GM19452 (cell line): ENCODE measurements around the gene SORCS2.

Source experiments
- ATAC-seq: cut with Tn5 transposase; IDR thresholded peaks from one replicate; pipeline ENCODE4 v1.9.1; 2021; ENCODE audit not compliant: unreplicated experiment

SORCS2 gene

DNA sequence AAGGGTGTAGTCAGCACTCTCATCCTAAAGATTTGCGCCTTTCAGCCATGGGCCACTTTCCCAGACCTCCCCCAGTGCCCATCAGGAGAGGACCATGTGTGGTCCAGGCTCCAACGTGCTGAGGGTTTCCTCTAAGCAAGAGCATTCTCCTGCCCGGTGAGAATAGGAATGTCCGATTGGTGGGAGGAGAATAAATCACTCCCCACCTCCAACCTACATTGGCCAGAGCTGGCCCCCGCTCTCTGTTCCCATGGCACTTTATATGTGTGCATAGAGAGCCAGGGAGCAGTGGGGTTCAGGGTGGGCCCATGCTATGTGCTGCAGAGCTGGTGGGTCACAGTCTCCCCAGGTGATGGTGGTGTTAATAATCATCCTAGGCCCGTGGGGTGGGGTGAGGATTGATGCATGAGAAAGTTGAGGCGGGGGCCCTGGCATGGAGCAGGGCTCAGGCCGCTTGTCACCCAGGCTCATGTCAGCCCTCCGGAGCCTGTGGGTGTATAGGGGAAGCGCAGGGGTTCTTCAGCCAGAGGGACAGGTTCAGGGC, 6.8 kb upstream of the SORCS2 start:
- ATAC-seq = no peak

DNA sequence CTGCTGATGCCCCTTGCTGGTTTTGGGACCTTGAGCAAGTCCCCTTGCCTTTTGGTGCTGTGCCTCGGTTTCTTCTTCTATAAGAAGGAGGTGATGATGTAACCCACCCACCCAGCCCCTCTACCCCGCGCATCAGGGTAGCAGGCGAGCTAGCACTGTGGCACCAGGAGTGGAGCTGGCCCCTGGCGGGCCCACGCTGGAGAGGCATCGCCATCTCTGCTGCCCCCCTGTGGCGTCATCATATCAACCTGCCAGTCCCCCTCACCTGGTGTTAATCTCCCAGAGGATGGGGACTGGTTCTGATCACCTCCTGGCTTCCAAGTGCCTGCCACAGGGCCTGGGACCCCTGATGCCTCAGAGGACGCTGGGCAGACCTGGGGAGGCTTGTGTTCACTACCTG, 6.3 kb upstream of the SORCS2 start:
- ATAC-seq = no peak

DNA sequence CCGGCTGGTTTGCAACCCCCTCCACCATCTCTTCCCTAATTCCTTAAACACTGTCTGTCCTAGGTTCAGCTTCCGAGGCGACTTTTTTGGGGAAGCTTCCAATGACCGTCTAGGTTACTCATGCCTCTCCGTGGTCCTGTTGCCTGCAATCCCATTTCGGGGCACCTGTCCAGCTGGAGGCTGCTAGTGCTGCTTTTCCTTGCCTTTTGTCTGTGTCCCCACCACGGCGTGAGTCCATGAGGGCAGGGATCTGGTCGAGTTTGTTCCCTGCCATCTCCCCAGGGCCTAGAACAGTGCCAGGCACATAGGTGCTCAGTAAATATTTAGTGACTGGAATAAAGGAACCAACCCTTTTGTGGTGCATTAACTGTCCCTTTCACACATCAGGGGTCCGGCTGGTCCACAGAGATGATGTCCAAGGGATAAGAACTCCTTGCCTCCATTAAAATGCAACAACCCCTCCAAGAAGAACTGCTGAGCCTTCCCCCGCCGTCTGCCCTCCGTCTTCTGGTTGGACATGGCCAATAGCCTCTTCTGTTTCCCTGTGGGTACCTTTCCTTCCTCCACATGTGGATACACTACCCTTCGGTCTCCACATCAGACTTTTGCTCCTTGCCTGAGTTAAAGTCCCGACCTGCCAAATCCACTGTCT, 5.7 kb upstream of the SORCS2 start:
- no peak for ATAC-seq

- no peak for ATAC-seq
These were observed 5.2 kb upstream of the SORCS2 start for GRCh38 chr4:7187168-7187535.

DNA sequence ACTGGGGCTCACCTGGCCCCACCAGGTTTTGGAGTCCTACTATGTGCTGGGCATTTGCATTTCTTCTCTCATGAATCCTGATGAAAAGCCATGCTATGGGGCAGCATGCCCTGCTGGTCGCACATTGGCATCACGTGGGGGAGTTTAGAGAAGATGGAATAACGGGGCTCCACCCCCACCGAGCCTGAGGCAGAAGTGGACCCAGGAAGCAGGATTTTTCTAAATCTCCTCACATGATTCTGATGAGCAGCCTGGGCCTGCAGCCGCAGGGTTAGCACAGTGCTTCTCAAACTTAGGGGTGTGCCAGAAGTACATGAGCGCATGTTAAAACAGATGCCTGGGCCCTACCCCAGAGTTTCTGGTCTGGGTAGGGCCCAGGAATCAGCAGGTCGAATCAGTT, 4.6 kb upstream of the SORCS2 start:
- ATAC-seq = no peak

- no peak for ATAC-seq
These were observed 3.3 kb upstream of the SORCS2 start for GRCh38 chr4:7189066-7189465.

DNA sequence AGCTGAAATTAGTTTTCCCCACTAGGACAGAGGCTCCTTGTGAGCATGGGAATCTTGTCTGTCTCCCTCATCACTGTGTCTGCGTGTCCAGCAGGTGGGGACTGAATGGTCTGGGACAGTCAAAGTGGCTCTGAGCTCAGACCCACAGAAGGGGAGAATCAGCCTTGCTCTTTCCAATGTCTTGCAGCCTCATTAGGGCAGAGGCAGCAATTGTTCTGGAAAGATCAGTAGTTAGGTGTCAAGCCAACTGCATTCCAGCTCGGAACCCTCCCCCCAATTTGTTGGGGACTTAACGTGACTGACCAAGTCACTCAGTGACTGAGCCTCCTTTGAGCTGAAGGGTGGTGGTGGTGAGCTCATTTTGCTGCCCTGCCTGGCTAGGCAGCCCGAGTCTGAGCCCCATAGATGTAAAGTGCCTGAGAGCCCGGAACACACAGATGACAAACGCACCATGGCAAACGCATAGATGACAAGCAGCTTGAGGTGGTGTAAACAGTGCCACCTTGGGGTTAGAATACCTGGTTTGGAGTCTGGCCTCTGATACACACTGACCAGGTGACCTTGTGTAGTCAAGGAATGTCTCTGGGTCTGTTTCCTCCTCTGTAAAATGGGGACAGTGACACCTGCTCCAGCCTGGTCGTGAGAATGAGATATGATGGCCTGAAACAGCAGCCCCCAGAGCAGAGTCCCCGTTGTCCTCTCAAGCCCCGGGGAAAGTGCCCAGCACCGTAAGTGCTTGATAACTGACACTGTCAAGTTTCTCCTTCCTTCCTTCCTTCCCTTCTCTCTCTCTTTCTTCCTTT, 2.7 kb upstream of the SORCS2 start:
- no peak for ATAC-seq

- ATAC-seq = no peak
These were observed 2.1 kb upstream of the SORCS2 start for GRCh38 chr4:7190278-7190594.

- ATAC-seq = no peak
These were observed 1.4 kb upstream of the SORCS2 start for GRCh38 chr4:7190691-7191545.

GRCh38 chr4:7191546-7192251, 639 bp upstream of the SORCS2 start:
- ATAC-seq = no peak

DNA sequence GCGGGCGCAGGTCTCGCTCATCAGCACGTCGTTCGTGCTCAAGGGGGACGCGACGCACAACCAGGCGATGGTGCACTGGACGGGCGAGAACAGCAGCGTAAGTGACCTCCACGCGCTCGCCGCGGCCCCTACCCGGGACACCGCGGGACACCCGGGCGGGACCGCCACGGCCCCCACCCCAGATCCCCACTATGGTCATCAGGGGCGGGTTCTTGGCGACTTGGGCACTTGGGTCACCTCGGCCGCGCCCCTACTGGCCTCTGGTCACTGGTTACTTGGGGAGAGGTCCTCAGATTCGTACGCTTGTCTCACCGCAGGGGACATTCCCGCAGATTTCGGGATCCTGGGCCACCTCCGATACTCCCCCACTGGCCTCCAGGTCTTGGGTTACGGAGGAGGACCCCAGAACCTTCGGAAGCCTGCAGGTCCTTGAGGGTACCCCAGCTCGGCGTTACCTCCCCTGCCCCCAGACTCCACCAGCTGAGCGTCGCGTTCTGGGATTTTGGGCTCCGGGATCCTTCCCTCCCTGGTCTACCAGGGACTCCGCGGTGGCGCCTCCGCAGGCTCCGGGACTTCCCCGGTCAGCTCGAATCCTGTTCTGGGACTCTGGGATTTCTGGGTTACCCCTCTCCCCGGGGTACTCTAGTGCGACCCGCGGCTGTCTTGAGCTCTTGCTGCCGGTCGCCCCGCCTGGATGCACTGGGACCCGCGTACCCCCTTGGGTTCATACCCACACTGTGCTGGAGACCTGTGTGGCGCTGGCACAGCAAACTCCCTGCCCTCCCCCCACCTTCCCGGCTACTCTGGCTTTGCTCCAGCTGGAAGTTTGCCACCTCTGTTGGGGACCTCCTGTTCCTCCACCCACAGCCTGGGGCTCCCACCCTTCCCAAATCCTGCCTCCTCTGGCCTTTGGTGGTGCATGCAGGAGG, 956 bp downstream of the SORCS2 start:
- ATAC-seq = no peak

DNA sequence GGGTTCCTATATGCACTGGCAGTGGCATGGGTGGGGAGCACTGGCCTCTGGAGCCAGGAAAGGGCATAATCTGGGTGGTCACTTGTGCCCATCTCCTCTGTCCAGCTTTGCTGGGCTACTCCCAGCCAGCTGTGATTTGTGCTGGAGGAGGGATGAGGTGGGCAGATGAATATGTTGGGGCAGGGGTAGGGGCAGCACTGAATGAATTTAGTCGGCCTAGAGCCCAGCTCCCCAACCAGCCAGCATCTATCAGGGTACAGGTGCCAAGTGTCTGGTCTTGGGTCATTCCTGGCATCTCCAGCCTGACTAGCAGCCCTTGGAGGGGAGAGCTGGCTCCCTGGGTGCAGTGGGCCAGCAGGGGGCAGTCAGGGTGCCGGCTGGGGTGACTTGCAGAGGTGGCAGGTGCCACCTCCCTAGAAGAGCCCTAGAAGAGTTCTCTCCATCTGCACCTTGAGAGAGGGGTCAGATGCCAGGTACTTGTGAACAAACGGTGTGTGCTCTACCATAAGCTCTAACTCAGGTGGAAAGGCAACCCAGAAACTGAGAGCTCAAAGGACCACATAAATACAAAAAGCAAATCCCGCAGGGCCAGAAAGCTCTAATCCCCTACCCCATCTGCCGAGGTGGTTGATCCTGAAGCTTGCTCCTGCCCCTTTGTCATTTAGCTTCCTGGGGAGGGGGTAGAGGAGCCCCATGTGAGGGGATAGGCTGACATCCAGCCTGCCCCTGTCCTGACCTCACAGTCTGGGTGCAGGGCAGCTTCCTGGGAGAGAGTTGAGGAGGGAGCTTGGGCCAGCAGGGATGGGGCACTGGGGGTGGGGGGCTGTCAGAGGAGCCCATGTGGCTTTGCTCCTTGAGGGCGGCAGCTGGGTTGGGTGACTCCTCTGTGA, 2.2 kb downstream of the SORCS2 start:
- no peak for ATAC-seq

- no peak for ATAC-seq
These were observed 2.8 kb downstream of the SORCS2 start for GRCh38 chr4:7195141-7195515.

GRCh38 chr4:7195546-7196287, 3.4 kb downstream of the SORCS2 start:
- ATAC-seq = no peak

DNA sequence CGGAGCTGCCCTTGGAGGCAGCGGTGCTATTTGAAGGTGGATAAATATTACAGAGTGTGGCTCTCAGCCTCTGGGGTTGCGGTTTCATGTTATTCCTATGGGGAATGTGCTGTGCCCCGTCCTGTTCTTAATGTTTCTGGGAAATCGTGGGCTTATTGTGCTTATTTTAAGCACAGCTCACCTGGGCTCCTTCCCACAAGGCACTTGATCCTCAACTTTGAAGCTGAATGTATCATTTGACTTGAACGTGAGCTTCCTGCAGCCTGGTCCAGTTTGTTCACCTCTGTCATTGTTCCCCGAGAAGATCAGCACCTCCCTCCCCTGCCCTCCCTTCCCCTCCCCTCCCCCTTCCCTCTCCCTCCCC, 3.9 kb downstream of the SORCS2 start:
- no peak for ATAC-seq

DNA sequence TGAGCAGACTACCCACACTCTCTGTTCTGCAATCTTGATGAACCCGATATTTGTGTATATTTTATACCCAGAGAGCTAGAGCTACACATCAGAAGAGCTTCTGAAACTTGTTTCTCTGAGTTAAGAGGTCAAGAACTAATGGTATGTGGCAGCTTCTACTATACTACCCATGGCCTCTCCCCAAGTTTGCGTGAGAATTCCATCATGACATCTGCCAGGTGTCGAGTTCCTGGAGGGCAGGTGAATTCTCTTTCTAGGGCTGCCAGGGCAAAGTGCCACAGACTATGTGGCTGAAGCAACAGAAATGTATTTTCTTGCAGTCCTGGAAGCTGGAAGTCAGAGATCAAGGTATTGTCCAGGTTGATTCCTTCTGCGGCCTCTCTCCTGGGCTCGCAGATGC, 4.4 kb downstream of the SORCS2 start:
- no peak for ATAC-seq

DNA sequence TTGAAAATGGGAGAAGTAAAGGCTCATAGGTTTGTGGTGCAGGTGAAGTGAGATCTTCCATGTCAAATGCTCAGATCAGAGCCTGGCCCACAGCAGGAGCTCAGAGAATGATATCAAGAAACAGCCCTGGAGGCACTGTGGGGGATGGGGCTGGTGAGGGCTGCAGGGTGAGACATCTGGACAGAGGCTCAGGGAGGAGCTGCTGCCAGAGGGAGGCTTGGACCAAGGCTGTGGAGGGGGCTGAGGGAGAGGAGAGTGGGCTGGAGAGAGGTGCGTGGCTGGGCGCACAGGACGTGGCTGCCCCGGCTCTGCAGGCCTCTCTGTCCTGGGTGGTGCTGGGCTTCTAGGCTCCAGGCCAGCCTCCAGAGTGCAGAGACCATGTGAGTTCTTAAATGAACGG, 5.6 kb downstream of the SORCS2 start:
- ATAC-seq = no peak

DNA sequence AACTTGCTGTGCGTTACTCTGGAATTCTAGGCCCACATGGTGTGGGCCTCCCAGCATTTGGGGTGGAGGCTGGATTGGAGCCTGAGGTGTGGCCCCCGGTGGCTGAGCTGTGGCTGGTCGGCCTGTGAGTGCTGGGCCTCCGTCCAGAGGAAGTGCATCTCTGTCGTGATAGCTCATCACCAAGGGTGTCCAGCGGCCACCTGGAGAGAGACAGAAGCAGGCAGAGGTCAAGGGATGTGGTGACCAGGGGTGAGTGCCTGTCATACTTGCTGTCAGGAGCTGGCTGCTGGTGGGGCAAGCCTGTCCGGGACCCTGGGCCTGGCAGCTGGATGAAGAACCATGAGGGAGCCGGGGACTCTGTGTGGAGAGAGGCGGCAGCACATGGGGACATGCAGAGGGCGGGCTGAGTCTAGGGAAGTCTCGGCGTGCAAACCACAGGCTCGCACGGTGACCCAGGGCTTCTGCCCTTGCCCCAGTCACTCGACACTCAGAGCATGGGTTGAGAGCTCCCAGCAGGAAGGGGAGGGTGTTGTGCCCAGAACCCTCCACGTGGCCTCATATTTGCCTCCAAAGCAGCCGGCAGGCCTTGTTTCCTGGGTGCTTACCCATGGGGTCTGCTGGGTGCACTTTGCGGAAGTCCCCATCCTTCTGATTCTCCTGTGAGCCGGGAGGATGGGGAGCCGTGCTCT, 6.2 kb downstream of the SORCS2 start:
- ATAC-seq = no peak
